Measurements from ENCODE around the gene COBL. TPM values are rescaled to one million over a fixed set of nuclear protein-coding genes. Genes with fewer than 3 reads are reported as not detected.

Gene COBL
- polyA plus RNA-seq, 1 donor (not counting 4 experiments of a cell fraction or from before 2014, with no cell fraction given), result 4.5 TPM

DNA sequence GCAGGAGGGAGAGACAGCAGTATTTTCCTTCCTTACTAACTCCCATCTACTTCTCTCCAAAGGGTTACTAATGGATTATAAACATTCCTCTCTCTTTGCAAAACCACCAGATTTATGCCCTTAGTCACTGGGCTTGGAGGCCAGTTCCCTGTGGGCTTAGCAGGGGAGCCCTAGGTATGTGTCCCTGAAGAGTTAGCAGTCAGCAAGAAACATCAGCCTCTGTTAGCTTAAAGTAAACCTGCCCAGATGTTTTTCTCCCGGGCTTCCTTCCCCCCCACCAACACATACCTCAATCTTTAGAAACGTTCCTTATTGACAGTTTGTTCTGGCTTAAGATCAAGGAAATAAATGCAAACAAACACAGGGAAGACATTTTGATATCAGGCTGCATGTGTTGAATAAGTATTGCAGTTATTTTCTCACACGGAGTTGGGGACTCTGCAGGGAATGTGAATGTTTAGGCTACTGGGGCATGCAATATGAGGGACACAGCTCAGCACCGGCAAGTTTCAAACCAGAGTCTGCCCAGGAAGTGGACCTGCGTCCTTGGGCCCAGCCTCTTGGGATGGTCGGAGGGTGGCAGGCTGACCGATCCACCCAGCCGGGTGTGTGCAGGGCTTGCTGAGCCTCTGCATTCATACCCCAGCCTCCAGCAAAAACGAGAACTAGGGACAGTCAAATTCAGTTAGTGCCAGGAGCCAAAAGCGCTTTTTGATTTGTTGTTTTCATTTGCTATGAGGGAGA is 281.9 kb downstream of the COBL start:
- H3K27me3 ChIP-seq (ENCODE audit: control insufficient read depth, extremely low read depth, insufficient read depth, low read length), result no peaks in the 10 kb centered on the region
- no peak overlapping the region for H3K27ac ChIP-seq (ENCODE audit: control insufficient read depth, insufficient read depth, low read length)
- H3K4me3 ChIP-seq (ENCODE audit: control insufficient read depth in 2 of 3, extremely low read depth in 1 of 3, insufficient read depth in 2 of 3, low read depth in 1 of 3, low read length in 3 of 3), result no peak overlapping the region
- no peak overlapping the region for H3K4me2 ChIP-seq (ENCODE audit: control insufficient read depth, extremely low read depth, insufficient read depth, low read depth, low read length)
- DNase-seq (ENCODE audit: low read depth, low spot score) (no peak), FAIRE-seq (no peak)
- H3K36me3 ChIP-seq (ENCODE audit: control insufficient read depth in 2 of 2, extremely low read depth in 1 of 2, insufficient read depth in 2 of 2, low read length in 2 of 2), result no peaks in the 10 kb centered on the region
- H4K20me1 ChIP-seq (ENCODE audit: control insufficient read depth, extremely low read depth, insufficient read depth, low read length), result no peaks in the 10 kb centered on the region
- no peak overlapping the region for H2AFZ ChIP-seq (ENCODE audit: control insufficient read depth, low read length)
- no peaks in the 10 kb centered on the region for H3K9me3 ChIP-seq (ENCODE audit: control insufficient read depth, low read depth, low read length)
- no peaks in the 10 kb centered on the region for H3K79me2 ChIP-seq (ENCODE audit: control insufficient read depth, insufficient read depth, low read length)
- no peaks in the 10 kb centered on the region for H3K4me1 ChIP-seq (ENCODE audit: control insufficient read depth, extremely low read depth, insufficient read depth, low read length)
- H3K9ac ChIP-seq (ENCODE audit: control insufficient read depth, extremely low read depth, insufficient read depth, low read length), result no peak overlapping the region
- dilution Hi-C loops (cut with MboI; ENCODE audit: extremely low pct_ligation_motif_present, low sequenced_read_pairs), result no loop called here
- no peaks in the 10 kb centered on the region for H3K9me1 ChIP-seq (ENCODE audit: control insufficient read depth, extremely low read depth, insufficient read depth, low read length)
- no peak for TF ChIP-seq EZH2 (IDR thresholded peaks at IDR 0.05; ENCODE audit: low read length)
- TF ChIP-seq, protein P1, sequence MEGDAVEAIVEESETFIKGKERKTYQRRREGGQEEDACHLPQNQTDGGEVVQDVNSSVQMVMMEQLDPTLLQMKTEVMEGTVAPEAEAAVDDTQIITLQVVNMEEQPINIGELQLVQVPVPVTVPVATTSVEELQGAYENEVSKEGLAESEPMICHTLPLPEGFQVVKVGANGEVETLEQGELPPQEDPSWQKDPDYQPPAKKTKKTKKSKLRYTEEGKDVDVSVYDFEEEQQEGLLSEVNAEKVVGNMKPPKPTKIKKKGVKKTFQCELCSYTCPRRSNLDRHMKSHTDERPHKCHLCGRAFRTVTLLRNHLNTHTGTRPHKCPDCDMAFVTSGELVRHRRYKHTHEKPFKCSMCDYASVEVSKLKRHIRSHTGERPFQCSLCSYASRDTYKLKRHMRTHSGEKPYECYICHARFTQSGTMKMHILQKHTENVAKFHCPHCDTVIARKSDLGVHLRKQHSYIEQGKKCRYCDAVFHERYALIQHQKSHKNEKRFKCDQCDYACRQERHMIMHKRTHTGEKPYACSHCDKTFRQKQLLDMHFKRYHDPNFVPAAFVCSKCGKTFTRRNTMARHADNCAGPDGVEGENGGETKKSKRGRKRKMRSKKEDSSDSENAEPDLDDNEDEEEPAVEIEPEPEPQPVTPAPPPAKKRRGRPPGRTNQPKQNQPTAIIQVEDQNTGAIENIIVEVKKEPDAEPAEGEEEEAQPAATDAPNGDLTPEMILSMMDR (optimal IDR thresholded peaks at IDR 0.05 in 1 of 3, IDR thresholded peaks at IDR 0.05 in 1 of 3, conservative IDR thresholded peaks at IDR 0.05 in 1 of 3; ENCODE audit: extremely low read depth in 1 of 3, insufficient read depth in 2 of 3, low read length in 3 of 3), result no peak

DNA sequence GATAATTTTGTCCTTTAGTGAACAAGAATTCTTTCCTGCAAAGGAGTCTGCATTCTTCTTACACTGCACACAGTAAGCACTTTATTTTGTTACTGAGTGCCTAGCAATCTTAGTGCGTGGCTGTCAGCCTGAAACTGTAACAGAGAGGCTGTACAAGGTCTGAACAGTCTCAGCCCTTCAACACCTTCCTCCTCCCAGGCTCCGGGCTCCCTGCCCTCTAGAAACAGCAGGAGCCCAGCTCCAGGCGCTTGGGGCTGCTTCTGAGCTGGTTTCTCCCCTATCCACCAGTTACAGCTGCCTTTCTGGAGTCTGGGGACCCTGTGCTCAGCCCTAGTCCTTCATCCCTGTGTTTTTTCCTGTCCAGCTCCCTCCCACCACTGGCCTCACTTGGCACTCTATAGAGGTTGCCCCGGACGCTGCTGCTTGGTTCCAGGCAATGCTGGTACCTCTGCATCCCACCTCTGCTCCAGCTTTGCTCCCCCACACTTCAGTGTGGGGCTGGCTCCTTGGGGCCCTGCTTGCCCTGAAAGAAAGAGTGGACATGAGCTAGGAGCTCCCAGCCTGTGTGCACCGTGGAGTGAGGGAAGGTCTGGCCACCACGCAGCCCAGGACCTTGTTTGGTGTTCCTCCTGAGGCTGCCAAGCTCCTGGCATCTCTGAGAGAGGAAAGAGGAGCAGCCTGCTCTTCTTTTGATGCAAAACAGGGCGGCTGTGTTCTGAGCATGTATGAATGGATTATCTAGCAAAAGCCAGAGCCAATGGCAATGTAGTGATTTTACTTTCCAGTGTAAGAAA is 282.7 kb downstream of the COBL start:
- Histone ChIP-seq H3K79me2 (ENCODE audit: control insufficient read depth, insufficient read depth, low read length) (no peaks in the 10 kb centered on the region), H4K20me1 (ENCODE audit: control insufficient read depth, extremely low read depth, insufficient read depth, low read length) (no peaks in the 10 kb centered on the region), H3K9me3 (ENCODE audit: control insufficient read depth, low read depth, low read length) (no peaks in the 10 kb centered on the region), H3K4me2 (ENCODE audit: control insufficient read depth, extremely low read depth, insufficient read depth, low read depth, low read length) (no peak overlapping the region), H3K27me3 (ENCODE audit: control insufficient read depth, extremely low read depth, insufficient read depth, low read length) (no peaks in the 10 kb centered on the region), H3K4me1 (ENCODE audit: control insufficient read depth, extremely low read depth, insufficient read depth, low read length) (no peaks in the 10 kb centered on the region), H3K9me1 (ENCODE audit: control insufficient read depth, extremely low read depth, insufficient read depth, low read length) (no peaks in the 10 kb centered on the region), H2AFZ (ENCODE audit: control insufficient read depth, low read length) (no peak overlapping the region), H3K36me3 (ENCODE audit: control insufficient read depth in 2 of 2, extremely low read depth in 1 of 2, insufficient read depth in 2 of 2, low read length in 2 of 2) (no peaks in the 10 kb centered on the region), H3K9ac (ENCODE audit: control insufficient read depth, extremely low read depth, insufficient read depth, low read length) (no peak overlapping the region), H3K27ac (ENCODE audit: control insufficient read depth, insufficient read depth, low read length) (no peak overlapping the region), H3K4me3 (ENCODE audit: control insufficient read depth in 2 of 3, extremely low read depth in 1 of 3, insufficient read depth in 2 of 3, low read depth in 1 of 3, low read length in 3 of 3) (no peak overlapping the region)
- no peak for DNase-seq (ENCODE audit: low read depth, low spot score)
- dilution Hi-C loops (cut with MboI; ENCODE audit: extremely low pct_ligation_motif_present, low sequenced_read_pairs), result no loop called here
- no peak for FAIRE-seq
- no peak for TF ChIP-seq EZH2 (IDR thresholded peaks at IDR 0.05; ENCODE audit: low read length)
- TF ChIP-seq, protein P1 (optimal IDR thresholded peaks at IDR 0.05 in 1 of 3, IDR thresholded peaks at IDR 0.05 in 1 of 3, conservative IDR thresholded peaks at IDR 0.05 in 1 of 3; ENCODE audit: extremely low read depth in 1 of 3, insufficient read depth in 2 of 3, low read length in 3 of 3), result no peak
